Measurements from ENCODE around the gene CD79A. TPM values are rescaled to one million over a fixed set of nuclear protein-coding genes. Genes with fewer than 3 reads are reported as not detected.

CD79A gene
- total RNA-seq, 1 donor from 2014 or later, result 0.70 TPM

DNA sequence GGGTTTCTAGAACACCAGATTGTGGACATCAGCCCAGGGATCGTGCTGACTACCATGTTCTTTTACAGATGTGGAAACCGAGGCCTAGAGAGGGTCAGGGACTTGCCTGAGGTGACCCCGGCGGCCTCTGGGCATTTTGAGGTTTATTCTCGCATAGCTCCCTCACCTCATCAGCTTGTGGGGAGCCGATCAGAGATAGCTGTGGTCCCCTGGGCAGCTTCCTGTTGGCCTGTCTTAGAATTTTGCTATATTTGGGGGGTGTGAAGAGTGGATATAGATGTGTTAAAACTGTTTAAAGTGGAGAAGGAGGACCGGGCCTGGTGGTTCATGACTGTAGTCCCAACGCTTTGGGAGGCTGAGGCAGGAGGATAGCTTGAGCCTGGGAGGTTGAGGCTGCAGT is 12.8 kb downstream of the CD79A start:
- Mint-ChIP-seq H3K36me3 (ENCODE audit: low read depth) (no peaks in the 10 kb centered on the region), H3K9me3 (no peaks in the 10 kb centered on the region), H3K4me1 (peaks cover 21% of the 10 kb centered on the region), H3K27ac (ENCODE audit: unreplicated experiment) (no peak overlapping the region), H3K4me3 (peak overlapping the region; percentile 31), H3K27me3 (ENCODE audit: low read depth) (no peaks in the 10 kb centered on the region)
- TF ChIP-seq, protein P1, sequence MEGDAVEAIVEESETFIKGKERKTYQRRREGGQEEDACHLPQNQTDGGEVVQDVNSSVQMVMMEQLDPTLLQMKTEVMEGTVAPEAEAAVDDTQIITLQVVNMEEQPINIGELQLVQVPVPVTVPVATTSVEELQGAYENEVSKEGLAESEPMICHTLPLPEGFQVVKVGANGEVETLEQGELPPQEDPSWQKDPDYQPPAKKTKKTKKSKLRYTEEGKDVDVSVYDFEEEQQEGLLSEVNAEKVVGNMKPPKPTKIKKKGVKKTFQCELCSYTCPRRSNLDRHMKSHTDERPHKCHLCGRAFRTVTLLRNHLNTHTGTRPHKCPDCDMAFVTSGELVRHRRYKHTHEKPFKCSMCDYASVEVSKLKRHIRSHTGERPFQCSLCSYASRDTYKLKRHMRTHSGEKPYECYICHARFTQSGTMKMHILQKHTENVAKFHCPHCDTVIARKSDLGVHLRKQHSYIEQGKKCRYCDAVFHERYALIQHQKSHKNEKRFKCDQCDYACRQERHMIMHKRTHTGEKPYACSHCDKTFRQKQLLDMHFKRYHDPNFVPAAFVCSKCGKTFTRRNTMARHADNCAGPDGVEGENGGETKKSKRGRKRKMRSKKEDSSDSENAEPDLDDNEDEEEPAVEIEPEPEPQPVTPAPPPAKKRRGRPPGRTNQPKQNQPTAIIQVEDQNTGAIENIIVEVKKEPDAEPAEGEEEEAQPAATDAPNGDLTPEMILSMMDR (conservative IDR thresholded peaks at IDR 0.05), result no peak
- no peak for DNase-seq (ENCODE audit: low read depth, low spot score)

DNA sequence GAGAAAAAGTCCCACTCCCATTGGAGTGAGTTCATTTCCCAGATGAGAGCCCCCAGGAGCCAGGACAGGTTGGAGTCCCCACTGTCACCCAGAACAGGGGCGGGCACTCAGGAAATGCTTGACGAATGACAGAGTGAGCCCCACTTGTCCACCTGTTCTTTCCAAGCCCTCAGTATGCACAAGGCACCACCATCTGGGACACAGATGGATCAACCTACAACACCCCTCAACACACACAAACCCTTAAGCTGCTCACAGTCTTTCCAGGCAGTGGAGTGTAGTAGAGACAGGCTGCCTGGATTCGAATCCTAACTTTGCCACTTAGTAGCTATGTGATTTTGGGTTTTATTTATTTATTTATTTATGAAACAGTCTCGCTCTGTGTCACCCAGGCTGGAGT is 13.9 kb downstream of the CD79A start:
- Mint-ChIP-seq H3K4me3 (no peak overlapping the region), H3K4me1 (peaks cover 21% of the 10 kb centered on the region), H3K36me3 (ENCODE audit: low read depth) (peaks cover 3% of the 10 kb centered on the region), H3K9me3 (no peaks in the 10 kb centered on the region), H3K27ac (ENCODE audit: unreplicated experiment) (no peak overlapping the region), H3K27me3 (ENCODE audit: low read depth) (no peaks in the 10 kb centered on the region)
- DNase-seq (ENCODE audit: low read depth, low spot score), result no peak
- TF ChIP-seq, protein P1 (conservative IDR thresholded peaks at IDR 0.05), result no peak

DNA sequence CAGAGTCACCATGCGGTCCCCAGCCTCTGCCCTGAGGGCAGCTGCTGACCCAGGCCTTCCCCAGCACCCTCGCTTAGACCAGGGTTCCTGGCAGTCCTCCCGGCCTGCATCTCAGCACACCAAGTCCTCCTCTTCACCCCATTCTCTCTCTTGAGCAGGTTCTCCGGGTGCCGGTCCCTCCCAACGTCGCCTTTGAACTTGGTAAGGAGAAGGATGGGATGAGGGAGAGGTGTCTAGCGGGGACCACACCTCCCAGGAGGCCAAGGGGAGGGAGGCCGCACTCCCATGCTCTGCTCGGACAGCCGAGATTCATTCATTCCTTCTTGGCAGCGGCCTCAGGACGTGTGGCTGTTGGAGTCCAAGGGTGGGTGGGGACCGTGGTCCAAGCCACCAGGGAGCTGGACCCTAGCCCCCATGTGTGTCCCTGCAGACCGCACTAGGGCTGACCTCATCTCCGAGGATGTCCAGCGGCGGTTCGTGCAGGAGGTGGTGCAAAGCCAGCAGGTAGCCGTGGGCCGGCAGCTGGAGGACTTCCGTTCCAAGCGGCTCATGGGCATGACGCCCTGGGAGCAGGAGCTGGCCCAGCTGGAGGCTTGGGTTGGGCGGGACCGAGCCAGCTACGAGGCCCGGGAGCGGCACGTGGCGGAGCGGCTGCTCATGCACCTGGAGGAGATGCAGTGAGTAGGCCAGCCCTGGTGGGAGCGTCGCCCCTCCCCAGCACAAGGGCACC is 15.3 kb downstream of the CD79A start:
- H3K27me3 Mint-ChIP-seq (ENCODE audit: low read depth), result no peaks in the 10 kb centered on the region
- H3K27ac Mint-ChIP-seq (ENCODE audit: unreplicated experiment), result no peak overlapping the region
- DNase-seq (ENCODE audit: low read depth, low spot score), result no peak
- H3K4me1 Mint-ChIP-seq, result peaks cover 7% of the 10 kb centered on the region
- TF ChIP-seq, protein P1 (conservative IDR thresholded peaks at IDR 0.05), result no peak
- H3K9me3 Mint-ChIP-seq, result no peaks in the 10 kb centered on the region
- H3K4me3 Mint-ChIP-seq, result no peak overlapping the region
- H3K36me3 Mint-ChIP-seq (ENCODE audit: low read depth), result peaks cover 3% of the 10 kb centered on the region

DNA sequence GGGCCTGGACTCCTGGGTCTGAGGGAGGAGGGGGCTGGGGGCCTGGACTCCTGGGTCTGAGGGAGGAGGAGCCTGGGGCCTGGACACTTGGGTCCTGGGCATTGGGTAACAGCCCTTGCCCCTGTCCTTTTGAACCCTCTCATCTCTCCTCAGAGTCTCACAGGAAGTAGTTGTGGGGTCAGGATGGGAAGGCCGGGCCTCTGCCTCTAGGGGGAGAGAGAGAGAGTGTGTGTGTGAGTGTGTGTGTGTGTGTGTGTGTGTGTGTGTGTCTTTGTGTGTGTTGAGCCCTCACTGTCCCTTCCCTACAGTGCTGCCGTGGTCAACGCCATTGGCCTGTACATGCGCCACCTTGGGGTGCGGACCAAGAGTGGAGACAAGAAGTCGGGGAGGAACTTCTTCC is 16.8 kb downstream of the CD79A start:
- no peak for DNase-seq (ENCODE audit: low read depth, low spot score)
- no peaks in the 10 kb centered on the region for H3K9me3 Mint-ChIP-seq
- H3K36me3 Mint-ChIP-seq (ENCODE audit: low read depth), result peaks cover 3% of the 10 kb centered on the region
- H3K4me1 Mint-ChIP-seq, result peaks cover 3% of the 10 kb centered on the region
- H3K4me3 Mint-ChIP-seq, result no peak overlapping the region
- H3K27ac Mint-ChIP-seq (ENCODE audit: unreplicated experiment), result no peak overlapping the region
- TF ChIP-seq, protein P1 (conservative IDR thresholded peaks at IDR 0.05), result no peak
- no peaks in the 10 kb centered on the region for H3K27me3 Mint-ChIP-seq (ENCODE audit: low read depth)

DNA sequence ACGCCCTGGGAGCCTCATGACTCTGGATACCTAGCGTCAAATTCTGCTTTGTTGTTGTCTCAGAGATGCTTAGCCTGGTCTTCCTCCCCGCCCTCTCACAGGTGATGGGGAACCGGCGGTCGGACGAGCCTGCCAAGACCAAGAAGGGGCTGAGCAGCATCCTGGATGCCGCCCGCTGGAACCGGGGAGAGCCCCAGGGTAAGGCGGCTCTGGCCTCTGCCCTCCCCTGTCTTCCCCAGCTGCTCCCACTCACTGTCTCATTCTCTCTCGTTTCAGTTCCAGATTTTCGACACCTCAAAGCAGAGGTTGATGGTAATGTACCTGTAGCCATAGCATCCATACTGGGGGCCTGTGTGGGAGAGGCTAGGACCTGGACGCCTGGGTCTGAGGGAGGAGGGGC is 17.3 kb downstream of the CD79A start:
- no peak overlapping the region for H3K27ac Mint-ChIP-seq (ENCODE audit: unreplicated experiment)
- H3K36me3 Mint-ChIP-seq (ENCODE audit: low read depth), result peaks cover 6% of the 10 kb centered on the region
- TF ChIP-seq, protein P1 (conservative IDR thresholded peaks at IDR 0.05), result no peak
- H3K4me1 Mint-ChIP-seq, result peaks cover 3% of the 10 kb centered on the region
- H3K4me3 Mint-ChIP-seq, result no peak overlapping the region
- no peaks in the 10 kb centered on the region for H3K9me3 Mint-ChIP-seq
- no peak for DNase-seq (ENCODE audit: low read depth, low spot score)
- H3K27me3 Mint-ChIP-seq (ENCODE audit: low read depth), result no peaks in the 10 kb centered on the region
